Activated CD4-positive, alpha-beta T cell treated with anti-CD3 and anti-CD28 coated beads for 36 hours (primary cell): Measurements from ENCODE around the gene APOBEC3H. TPM values are rescaled to one million over a fixed set of nuclear protein-coding genes. Genes with fewer than 3 reads are reported as not detected.

Experiments used
- ATAC-seq: fragments of 200-7000 bp; cut with Tn5 transposase; one replicate; pipeline ENCODE4 v1.10.0; 2021; ENCODE audit warnings: mild to moderate bottlenecking, moderate library complexity
- CTCF ChIA-PET: fragments of 350-600 bp; sonication (Branson Sonifier 250); formaldehyde crosslinking; loops from one replicate; lab custom pipeline; 2021; ENCODE audit warnings: antibody characterized with exemption; lab: Charles Lee
- POLR2A ChIA-PET: fragments of 350-600 bp; sonication (Branson Sonifier 250); formaldehyde crosslinking; loops from one replicate; lab custom pipeline; 2021; ENCODE audit warnings: antibody characterized with exemption, inconsistent platforms; lab: Charles Lee
- DNase-seq: peaks from one replicate; pipeline ENCODE4 v3.0.0-alpha.2; 2020
- H3K27ac Mint-ChIP-seq: one replicate; pipeline ENCODE4 v1.8.0; 2021; ENCODE audit warnings: mixed read lengths
- H3K27me3 Mint-ChIP-seq: one replicate; pipeline ENCODE4 v1.8.0; 2021; ENCODE audit warnings: mixed read lengths
- H3K36me3 Mint-ChIP-seq: one replicate; pipeline ENCODE4 v1.8.0; 2021; ENCODE audit warnings: low read depth, mixed read lengths
- H3K4me1 Mint-ChIP-seq: one replicate; pipeline ENCODE4 v1.8.0; 2021; ENCODE audit warnings: mixed read lengths
- H3K4me3 Mint-ChIP-seq: one replicate; pipeline ENCODE4 v1.8.0; 2021; ENCODE audit warnings: mild to moderate bottlenecking, moderate library complexity, mixed read lengths
- H3K9me3 Mint-ChIP-seq: one replicate; pipeline ENCODE4 v1.8.0; 2021; ENCODE audit warnings: low read depth, mixed read lengths
- intact Hi-C, 2 experiments: fragments of 100-400 bp; cut with DNase I in 1 of 2; cut with micrococcal nuclease in 1 of 2; formaldehyde crosslinking; loops; one replicate each; pipeline versions ENCODE4 v1.14.2 to v1.15.1; 2022 to 2024; cut with DNase I, micrococcal nuclease
- total RNA-seq, 2 experiments: library from RNA; stranded (reverse); gene quantifications; one replicate each; pipeline ENCODE4 v1.2.3, GENCODE V29; 2021

The APOBEC3H gene
- total RNA-seq, 2 experiments from 2014 or later: 5.2 to 7.3 TPM

GRCh38 chr22:39083212-39084165, 13.6 kb upstream of the APOBEC3H start:
- H3K27me3 Mint-ChIP-seq: no peaks in the 10 kb centered on the region
- H3K36me3 Mint-ChIP-seq: peaks cover 17% of the 10 kb centered on the region
- ATAC-seq: no peak
- POLR2A ChIA-PET: interaction anchor here (0.6 kb wide), 1 partner anchor 202 kb away, joined by 4 read pairs; no protein-coding TSS in a partner anchor
- DNase-seq: no peak
- H3K9me3 Mint-ChIP-seq: no peaks in the 10 kb centered on the region
- peaks cover 44% of the 10 kb centered on the region for H3K4me1 Mint-ChIP-seq
- intact Hi-C loops: no loop called here
- no peak overlapping the region for H3K4me3 Mint-ChIP-seq
- CTCF ChIA-PET: interaction anchor here (0.6 kb wide), 1 partner anchor 81 kb away, joined by 5 read pairs; no protein-coding TSS in a partner anchor
- no peak overlapping the region for H3K27ac Mint-ChIP-seq

- Mint-ChIP-seq H3K9me3 (no peaks in the 10 kb centered on the region), H3K27me3 (no peaks in the 10 kb centered on the region), H3K27ac (no peak overlapping the region), H3K36me3 (peaks cover 17% of the 10 kb centered on the region), H3K4me3 (no peak overlapping the region), H3K4me1 (peaks cover 52% of the 10 kb centered on the region)
- no peak for ATAC-seq
- no peak for DNase-seq
- CTCF ChIA-PET: no interaction called here
- intact Hi-C loops: no loop called here
- POLR2A ChIA-PET: no interaction called here
Observed at GRCh38 chr22:39084666-39085065, 12.4 kb upstream of the APOBEC3H start.

GRCh38 chr22:39087098-39087497, 9.9 kb upstream of the APOBEC3H start:
- DNase-seq (no peak), ATAC-seq (no peak)
- H3K36me3 Mint-ChIP-seq: peaks cover 3% of the 10 kb centered on the region
- intact Hi-C loops: no loop called here
- H3K9me3 Mint-ChIP-seq: no peaks in the 10 kb centered on the region
- ChIA-PET POLR2A (no interaction called here), CTCF (no interaction called here)
- H3K4me1 Mint-ChIP-seq: peaks cover 59% of the 10 kb centered on the region
- peak overlapping the region; percentile 31 for H3K27ac Mint-ChIP-seq
- H3K27me3 Mint-ChIP-seq: no peaks in the 10 kb centered on the region
- no peak overlapping the region for H3K4me3 Mint-ChIP-seq

- Mint-ChIP-seq H3K4me1 (peaks cover 67% of the 10 kb centered on the region), H3K27ac (peak overlapping the region; percentile 74), H3K36me3 (peaks cover 2% of the 10 kb centered on the region), H3K27me3 (no peaks in the 10 kb centered on the region), H3K4me3 (no peak overlapping the region), H3K9me3 (no peaks in the 10 kb centered on the region)
- CTCF ChIA-PET: interaction anchor here (0.6 to 1.3 kb wide), 2 partner anchors 10 to 1936 kb away, joined by 3 to 5 read pairs; partner anchors contain the start of gene APOBEC3G
- no peak for ATAC-seq
- peak; percentile 38 for DNase-seq
- POLR2A ChIA-PET: interaction anchor here (1.0 kb wide), 1 partner anchor 11 kb away, joined by 3 read pairs; no protein-coding TSS in a partner anchor
- intact Hi-C loops: no loop called here
Observed at GRCh38 chr22:39087881-39088684, 9.0 kb upstream of the APOBEC3H start.

GRCh38 chr22:39088685-39089032, 8.4 kb upstream of the APOBEC3H start:
- POLR2A ChIA-PET: interaction anchor here (1.0 kb wide), 1 partner anchor 11 kb away, joined by 3 read pairs; no protein-coding TSS in a partner anchor
- peaks cover 68% of the 10 kb centered on the region for H3K4me1 Mint-ChIP-seq
- H3K9me3 Mint-ChIP-seq: no peaks in the 10 kb centered on the region
- H3K27me3 Mint-ChIP-seq: no peaks in the 10 kb centered on the region
- ATAC-seq (no peak), DNase-seq (no peak)
- H3K27ac Mint-ChIP-seq: peak overlapping the region; percentile 74
- no peak overlapping the region for H3K4me3 Mint-ChIP-seq
- CTCF ChIA-PET: interaction anchor here (0.6 to 1.3 kb wide), 3 partner anchors 11 to 1936 kb away, joined by 3 to 5 read pairs (median 4); partner anchors contain the start of gene APOBEC3G
- intact Hi-C loops: no loop called here
- peaks cover 2% of the 10 kb centered on the region for H3K36me3 Mint-ChIP-seq

- peak overlapping the region; percentile 95 for H3K27ac Mint-ChIP-seq
- ATAC-seq (no peak), DNase-seq (peak; percentile 18)
- ChIA-PET POLR2A (interaction anchor here (0.6 to 1.0 kb wide), 3 partner anchors 9 to 1968 kb away, joined by 3 to 4 read pairs (median 3); no protein-coding TSS in a partner anchor), CTCF (no interaction called here)
- H3K4me3 Mint-ChIP-seq: peak overlapping the region; percentile 45
- peaks cover 76% of the 10 kb centered on the region for H3K4me1 Mint-ChIP-seq
- no peaks in the 10 kb centered on the region for H3K27me3 Mint-ChIP-seq
- intact Hi-C loops: loop anchor here (1.0 to 5.0 kb wide), 9 partner anchors 13 to 217 kb away; partner anchors contain the start of genes APOBEC3C (in 1 of the 2), APOBEC3D (in 1 of the 2), APOBEC3G (in 1 of the 2) and CBX6 (in 1 of the 2)
- peaks cover under 1% of the 10 kb centered on the region for H3K36me3 Mint-ChIP-seq
- no peaks in the 10 kb centered on the region for H3K9me3 Mint-ChIP-seq
Observed at GRCh38 chr22:39089928-39090327, 7.1 kb upstream of the APOBEC3H start.

- ATAC-seq (peak; percentile 85), DNase-seq (peak; percentile 92)
- Mint-ChIP-seq H3K27ac (peak overlapping the region; percentile 95), H3K36me3 (no peaks in the 10 kb centered on the region), H3K27me3 (no peaks in the 10 kb centered on the region), H3K4me1 (peaks cover 81% of the 10 kb centered on the region), H3K9me3 (no peaks in the 10 kb centered on the region), H3K4me3 (peak overlapping the region; percentile 45)
- intact Hi-C loops: loop anchor here (1.0 to 5.0 kb wide), 9 partner anchors 13 to 218 kb away; partner anchors contain the start of genes APOBEC3C (in 1 of the 2), APOBEC3D (in 1 of the 2), APOBEC3G (in 1 of the 2) and CBX6 (in 1 of the 2)
- POLR2A ChIA-PET: interaction anchor here (0.6 to 1.0 kb wide), 3 partner anchors 8 to 1969 kb away, joined by 3 to 4 read pairs (median 3); no protein-coding TSS in a partner anchor
- CTCF ChIA-PET: no interaction called here
Observed at GRCh38 chr22:39090426-39091064, 6.5 kb upstream of the APOBEC3H start.

GRCh38 chr22:39091126-39092081, 5.6 kb upstream of the APOBEC3H start:
- intact Hi-C loops: loop anchor here (2.0 to 5.0 kb wide), 4 partner anchors 25 to 219 kb away; partner anchors contain the start of genes APOBEC3C (in 1 of the 2), APOBEC3D (in 1 of the 2) and CBX6 (in 1 of the 2)
- no peaks in the 10 kb centered on the region for H3K27me3 Mint-ChIP-seq
- no peaks in the 10 kb centered on the region for H3K9me3 Mint-ChIP-seq
- peak overlapping the region; percentile 95 for H3K27ac Mint-ChIP-seq
- ChIA-PET CTCF (interaction anchor here (0.6 to 0.7 kb wide), 2 partner anchors 13 to 76 kb away, joined by 3 read pairs; no protein-coding TSS in a partner anchor), POLR2A (no interaction called here)
- DNase-seq (no peak), ATAC-seq (no peak)
- no peaks in the 10 kb centered on the region for H3K36me3 Mint-ChIP-seq
- H3K4me1 Mint-ChIP-seq: peaks cover 87% of the 10 kb centered on the region
- peak overlapping the region; percentile 45 for H3K4me3 Mint-ChIP-seq

GRCh38 chr22:39092111-39092862, 4.8 kb upstream of the APOBEC3H start:
- intact Hi-C loops: loop anchor here in 1 of 2 experiments (5.0 kb wide), 1 partner anchor 70 kb away; the partner anchor contains the start of gene APOBEC3D
- Mint-ChIP-seq H3K27me3 (no peaks in the 10 kb centered on the region), H3K36me3 (no peaks in the 10 kb centered on the region), H3K4me3 (peak overlapping the region; percentile 32), H3K9me3 (no peaks in the 10 kb centered on the region), H3K4me1 (peaks cover 87% of the 10 kb centered on the region), H3K27ac (peak overlapping the region; percentile 95)
- peak; percentile 62 for DNase-seq
- ChIA-PET POLR2A (no interaction called here), CTCF (interaction anchor here (0.6 kb wide), 1 partner anchor 14 kb away, joined by 3 read pairs; no protein-coding TSS in a partner anchor)
- ATAC-seq: peak; percentile 10
